Caco-2 (cell line): ENCODE measurements around the gene FRMD8. TPM values are rescaled to one million over a fixed set of nuclear protein-coding genes. Genes with fewer than 3 reads are reported as not detected.

Experiments used
- BruUV-seq: library from RNA; stranded (reverse); fragments of 400-500 nt; replicated peaks from 2 replicates; lab custom pipeline; 2021; lab: Mats Ljungman, UMichigan
- CTCF ChIA-PET: fragments of 300-600 bp; sonication (Branson Sonifier 250); formaldehyde crosslinking; loops from one replicate; lab custom pipeline; 2022; ENCODE audit warnings: antibody characterized with exemption; lab: Charles Lee
- POLR2A ChIA-PET: fragments of 300-600 bp; sonication (Branson Sonifier 250); formaldehyde crosslinking; loops from one replicate; lab custom pipeline; 2022; ENCODE audit warnings: antibody characterized with exemption; lab: Charles Lee
- DNase-seq, 2 experiments: peaks; one replicate each; pipeline versions ENCODE4 v3.0.0 to v3.0.0-alpha.2; 2020 to 2022
- H3K27me3 ChIP-seq: replicated peaks from 2 replicates; pipeline ENCODE4 v1.6.0; 2011; ENCODE audit warnings: low read length; ENCODE audit not compliant: control insufficient read depth, insufficient read depth
- H3K36me3 ChIP-seq: 2 replicates; pipeline ENCODE4 v1.5.1; 2011; ENCODE audit warnings: low read length; ENCODE audit not compliant: control insufficient read depth, insufficient read depth
- H3K4me1 ChIP-seq: fragments of 250-450 bp; sonication (Bioruptor Pico); 2 replicates; pipeline ENCODE4 v1.5.1; 2020; ENCODE audit warnings: mild to moderate bottlenecking
- H3K4me3 ChIP-seq: 2 replicates; pipeline ENCODE4 v1.5.1; 2011; ENCODE audit warnings: low read depth, mild to moderate bottlenecking, control low read depth, low read length
- H3K9me3 ChIP-seq: fragments of 250-450 bp; sonication (Bioruptor Pico); 2 replicates; pipeline ENCODE4 v1.5.1; 2020; ENCODE audit warnings: mild to moderate bottlenecking, moderate library complexity
- H3K27ac Mint-ChIP-seq: one replicate; pipeline ENCODE4 v1.8.0; 2022; ENCODE audit warnings: mixed read lengths; ENCODE audit not compliant: unreplicated experiment
- H3K27me3 Mint-ChIP-seq: one replicate; pipeline ENCODE4 v1.8.0; 2022; ENCODE audit warnings: mixed read lengths; ENCODE audit not compliant: insufficient read depth, unreplicated experiment
- H3K36me3 Mint-ChIP-seq: one replicate; pipeline ENCODE4 v1.8.0; 2022; ENCODE audit warnings: mild to moderate bottlenecking, mixed read lengths; ENCODE audit not compliant: insufficient read depth, unreplicated experiment
- H3K4me1 Mint-ChIP-seq: one replicate; pipeline ENCODE4 v1.8.0; 2022; ENCODE audit warnings: low read depth, mixed read lengths; ENCODE audit not compliant: unreplicated experiment
- H3K4me3 Mint-ChIP-seq: one replicate; pipeline ENCODE4 v1.8.0; 2022; ENCODE audit warnings: mild to moderate bottlenecking, moderate library complexity, mixed read lengths; ENCODE audit not compliant: unreplicated experiment
- H3K9me3 Mint-ChIP-seq: one replicate; pipeline ENCODE4 v1.8.0; 2022; ENCODE audit warnings: mixed read lengths; ENCODE audit not compliant: unreplicated experiment
- intact Hi-C: fragments of 100-400 bp; cut with micrococcal nuclease; formaldehyde crosslinking; loops from one replicate; pipeline ENCODE4 v1.10.0; 2022; ENCODE audit not compliant: unreplicated experiment
- total RNA-seq: library from RNA; stranded (reverse); gene quantifications from 2 replicates; pipeline ENCODE4 v1.2.3, GENCODE V29; 2022
- TF ChIP-seq, protein P1 (sequence below), 2 experiments: fragments of 200-600 bp in 1 of 2; IDR thresholded peaks; 1 replicate in 1 of 2; 2 replicates in 1 of 2; pipeline versions ENCODE4 v1.5.1 to v1.8.0; 2011 to 2022; ENCODE audit warnings: antibody characterized with exemption in 1 of 2, control low read depth in 1 of 2, inconsistent platforms in 1 of 2, low read depth in 1 of 2, low read length in 1 of 2, mild to moderate bottlenecking in 1 of 2, moderate library complexity in 1 of 2; ENCODE audit not compliant: insufficient read depth in 1 of 2, severe bottlenecking in 1 of 2, unreplicated experiment in 1 of 2

The FRMD8 gene
- total RNA-seq, 1 experiment from 2014 or later, result 38.2 TPM

DNA sequence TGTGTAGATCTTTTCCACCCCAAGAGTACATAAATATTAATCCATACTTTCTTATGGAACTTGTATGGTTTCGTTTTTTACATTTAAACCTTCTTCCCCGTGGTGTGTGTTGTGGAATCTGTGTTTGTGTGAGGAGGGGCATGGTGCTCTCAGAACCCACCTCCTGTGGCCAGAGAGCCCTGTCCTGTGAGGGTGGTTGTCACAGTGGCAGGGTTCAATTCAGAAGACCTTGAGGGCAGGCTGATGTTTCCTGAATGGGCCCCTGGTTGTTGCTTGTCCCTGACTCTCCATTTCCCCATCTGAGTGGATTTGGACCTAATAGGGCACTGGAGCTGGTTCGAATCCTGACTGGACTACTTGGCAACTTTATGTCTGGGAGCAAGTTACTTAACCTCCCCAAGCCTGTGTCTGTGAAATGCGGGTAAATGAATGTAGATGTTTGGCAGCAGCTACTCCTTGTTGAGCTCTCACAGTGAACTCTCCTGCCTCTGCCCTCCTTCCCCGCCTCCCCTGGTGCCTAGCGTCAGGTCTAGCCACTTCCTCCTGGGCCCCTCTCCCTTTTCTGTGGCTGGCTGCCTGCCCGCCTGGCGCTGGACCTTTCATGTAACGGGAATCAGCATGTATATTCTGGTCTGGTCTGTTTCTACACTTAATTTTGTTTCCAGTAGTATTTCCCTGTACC, 43.4 kb downstream of the FRMD8 start:
- Histone ChIP-seq H3K9me3 (no peaks in the 10 kb centered on the region), H3K4me1 (peaks cover 20% of the 10 kb centered on the region), H3K27me3 (no peaks in the 10 kb centered on the region), H3K36me3 (peaks cover 7% of the 10 kb centered on the region), H3K4me3 (no peak overlapping the region)
- Mint-ChIP-seq H3K4me1 (peaks cover 61% of the 10 kb centered on the region), H3K4me3 (peak overlapping the region; percentile 12), H3K27ac (peak overlapping the region; percentile 64), H3K9me3 (no peaks in the 10 kb centered on the region), H3K36me3 (peaks cover 92% of the 10 kb centered on the region), H3K27me3 (no peaks in the 10 kb centered on the region)
- DNase-seq, result no peak
- intact Hi-C loops, result no loop called here
- ChIA-PET CTCF (no interaction called here), POLR2A (interaction anchor here (0.5 to 1.1 kb wide), 2 partner anchors 10 to 154 kb away, joined by 3 to 4 read pairs; no protein-coding TSS in a partner anchor)
- TF ChIP-seq, protein P1, sequence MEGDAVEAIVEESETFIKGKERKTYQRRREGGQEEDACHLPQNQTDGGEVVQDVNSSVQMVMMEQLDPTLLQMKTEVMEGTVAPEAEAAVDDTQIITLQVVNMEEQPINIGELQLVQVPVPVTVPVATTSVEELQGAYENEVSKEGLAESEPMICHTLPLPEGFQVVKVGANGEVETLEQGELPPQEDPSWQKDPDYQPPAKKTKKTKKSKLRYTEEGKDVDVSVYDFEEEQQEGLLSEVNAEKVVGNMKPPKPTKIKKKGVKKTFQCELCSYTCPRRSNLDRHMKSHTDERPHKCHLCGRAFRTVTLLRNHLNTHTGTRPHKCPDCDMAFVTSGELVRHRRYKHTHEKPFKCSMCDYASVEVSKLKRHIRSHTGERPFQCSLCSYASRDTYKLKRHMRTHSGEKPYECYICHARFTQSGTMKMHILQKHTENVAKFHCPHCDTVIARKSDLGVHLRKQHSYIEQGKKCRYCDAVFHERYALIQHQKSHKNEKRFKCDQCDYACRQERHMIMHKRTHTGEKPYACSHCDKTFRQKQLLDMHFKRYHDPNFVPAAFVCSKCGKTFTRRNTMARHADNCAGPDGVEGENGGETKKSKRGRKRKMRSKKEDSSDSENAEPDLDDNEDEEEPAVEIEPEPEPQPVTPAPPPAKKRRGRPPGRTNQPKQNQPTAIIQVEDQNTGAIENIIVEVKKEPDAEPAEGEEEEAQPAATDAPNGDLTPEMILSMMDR (IDR thresholded peaks at IDR 0.05; ENCODE audit: insufficient read depth in 1 of 2, low read depth in 1 of 2, low read length in 1 of 2, severe bottlenecking in 1 of 2, unreplicated experiment in 1 of 2), result no peak
- no TSS peak for BruUV-seq

DNA sequence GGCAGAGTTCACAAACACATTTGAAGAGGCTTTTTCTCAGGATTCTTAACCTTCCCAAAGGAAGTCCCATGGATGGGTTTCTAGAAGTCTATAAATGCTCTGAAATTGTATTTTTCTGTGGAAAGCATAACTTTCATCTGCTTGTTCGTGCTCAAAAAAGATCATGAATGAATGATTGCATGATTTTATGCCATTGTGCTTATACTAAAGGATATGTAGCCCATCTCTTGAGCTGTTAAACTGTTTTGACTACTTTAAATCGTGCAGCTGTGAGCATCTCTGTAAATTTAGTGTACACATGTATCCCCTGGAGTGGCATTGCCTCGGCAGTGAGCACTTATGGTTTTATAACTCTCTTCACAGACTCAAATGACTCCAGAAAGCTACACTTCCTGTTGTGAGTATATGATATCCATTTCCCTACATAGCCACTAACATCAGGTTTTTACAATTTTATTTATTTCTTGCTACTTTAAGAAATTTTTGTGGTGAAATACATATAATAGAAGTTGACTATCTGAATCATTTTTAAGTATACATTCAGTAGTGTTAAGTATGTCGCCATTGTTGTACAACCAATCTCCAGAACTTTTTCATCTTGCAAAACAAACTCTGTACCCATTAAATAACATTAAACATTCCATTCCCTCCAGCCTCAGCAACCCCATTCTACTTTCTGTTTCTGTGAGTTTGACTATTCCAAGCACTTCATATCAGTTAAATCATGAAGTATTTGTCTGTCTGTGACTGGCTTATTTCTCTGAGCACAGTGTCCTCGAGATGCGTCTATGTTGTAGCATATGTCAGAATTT, 44.2 kb downstream of the FRMD8 start:
- Histone ChIP-seq H3K36me3 (peaks cover 6% of the 10 kb centered on the region), H3K27me3 (no peaks in the 10 kb centered on the region), H3K4me3 (no peak overlapping the region), H3K9me3 (no peaks in the 10 kb centered on the region), H3K4me1 (peaks cover 14% of the 10 kb centered on the region)
- TF ChIP-seq, protein P1 (IDR thresholded peaks at IDR 0.05; ENCODE audit: insufficient read depth in 1 of 2, low read depth in 1 of 2, low read length in 1 of 2, severe bottlenecking in 1 of 2, unreplicated experiment in 1 of 2), result no peak
- no TSS peak for BruUV-seq
- ChIA-PET CTCF (no interaction called here), POLR2A (no interaction called here)
- H3K36me3 Mint-ChIP-seq, result peaks cover 92% of the 10 kb centered on the region
- intact Hi-C loops, result no loop called here
- H3K4me1 Mint-ChIP-seq, result peaks cover 62% of the 10 kb centered on the region
- peak overlapping the region; percentile 64 for H3K27ac Mint-ChIP-seq
- H3K27me3 Mint-ChIP-seq, result no peaks in the 10 kb centered on the region
- no peak overlapping the region for H3K4me3 Mint-ChIP-seq
- H3K9me3 Mint-ChIP-seq, result no peaks in the 10 kb centered on the region
- DNase-seq, result no peak

DNA sequence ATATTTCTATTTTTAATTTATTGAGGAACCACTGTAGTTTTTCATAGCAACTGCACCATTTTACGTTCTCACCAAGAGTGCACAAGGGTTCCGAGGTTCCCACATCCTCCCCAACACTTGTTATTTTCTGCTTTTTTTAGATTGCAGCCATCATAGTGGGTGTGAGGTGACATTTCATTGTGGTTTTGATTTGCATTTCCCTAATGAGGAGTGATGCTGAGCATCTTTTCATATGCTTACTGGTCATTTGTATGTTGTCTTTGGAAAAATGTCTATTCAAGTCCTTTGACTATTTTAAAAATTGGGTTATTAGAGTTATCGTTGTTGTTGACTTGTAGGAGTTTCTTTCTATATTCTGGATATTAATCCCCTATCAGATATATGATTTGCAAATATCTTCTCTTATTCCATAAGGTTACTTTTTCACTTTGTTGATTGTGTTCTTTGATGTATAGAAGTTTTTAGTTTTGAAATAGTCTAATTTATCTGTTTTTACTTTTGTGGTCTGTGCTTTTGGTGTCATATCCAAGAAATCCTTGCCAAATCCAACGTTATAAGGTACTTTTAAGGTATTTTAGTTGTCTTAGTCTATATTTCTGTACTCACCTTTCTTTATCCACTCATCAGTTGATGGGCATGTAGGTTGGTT, 45.1 kb downstream of the FRMD8 start:
- no peaks in the 10 kb centered on the region for H3K27me3 Mint-ChIP-seq
- DNase-seq, result no peak
- intact Hi-C loops, result no loop called here
- H3K4me3 ChIP-seq, result no peak overlapping the region
- peaks cover 5% of the 10 kb centered on the region for H3K36me3 ChIP-seq
- H3K9me3 ChIP-seq, result no peaks in the 10 kb centered on the region
- no peak overlapping the region for H3K4me3 Mint-ChIP-seq
- no peak overlapping the region for H3K27ac Mint-ChIP-seq
- TF ChIP-seq, protein P1 (IDR thresholded peaks at IDR 0.05; ENCODE audit: insufficient read depth in 1 of 2, low read depth in 1 of 2, low read length in 1 of 2, severe bottlenecking in 1 of 2, unreplicated experiment in 1 of 2), result no peak
- no peaks in the 10 kb centered on the region for H3K9me3 Mint-ChIP-seq
- ChIA-PET CTCF (no interaction called here), POLR2A (no interaction called here)
- peaks cover 54% of the 10 kb centered on the region for H3K4me1 Mint-ChIP-seq
- H3K4me1 ChIP-seq, result peaks cover 7% of the 10 kb centered on the region; the same call in 1 of the 2 replicates
- no TSS peak for BruUV-seq
- H3K27me3 ChIP-seq, result no peaks in the 10 kb centered on the region
- H3K36me3 Mint-ChIP-seq, result peaks cover 92% of the 10 kb centered on the region
